Tibial artery (tissue), 4 donors: Measurements from ENCODE around the gene HSPB9.

Experiments used
- DNase-seq, 2 donors: peaks; one replicate each; pipeline ENCODE4 v3.0.0-alpha.2; 2019
- H3K27ac ChIP-seq, 2 donors: fragments of 200-600 bp; sonication (generic) in 1 of 2; 1 replicate in 1 of 2; 2 replicates in 1 of 2; pipeline ENCODE4 v1.5.1; 2018 to 2019; ENCODE audit warnings: mild to moderate bottlenecking in 1 of 2
- H3K27me3 ChIP-seq, 2 donors: fragments of 200-600 bp; sonication (generic) in 1 of 2; one replicate each; pipeline versions ENCODE4 v1.5.1 to v1.6.0; 2016 to 2019
- H3K36me3 ChIP-seq, 3 donors: fragments of 200-600 bp; sonication (generic) in 2 of 3; one replicate each; pipeline ENCODE4 v1.5.1; 2016 to 2019; ENCODE audit warnings: mild to moderate bottlenecking in 2 of 3
- H3K4me1 ChIP-seq, 4 donors: fragments of 200-600 bp; sonication (generic) in 2 of 4; 1 replicate in 3 of 4; 2 replicates in 1 of 4; pipeline ENCODE4 v1.5.1; 2016 to 2019
- H3K4me3 ChIP-seq, 2 donors: fragments of 200-600 bp; sonication (generic) in 1 of 2; 1 replicate in 1 of 2; 2 replicates in 1 of 2; pipeline ENCODE4 v1.5.1; 2018 to 2019; ENCODE audit warnings: mild to moderate bottlenecking in 2 of 2
- H3K9me3 ChIP-seq, 3 donors: fragments of 200-600 bp; sonication (generic) in 1 of 3; one replicate each; pipeline ENCODE4 v1.5.1; 2016 to 2019
- intact Hi-C: fragments of 100-400 bp; cut with DNase I; formaldehyde crosslinking; loops from one replicate; pipeline ENCODE4 v1.15.0; 2023; ENCODE audit warnings: low total_unique reads
- TF ChIP-seq, protein P1 (sequence below), 2 experiments: fragments of 200-600 bp in 1 of 2; fragments of 450-650 bp in 1 of 2; IDR thresholded peaks; one replicate each; pipeline ENCODE4 v1.5.1; 2017 to 2019; ENCODE audit warnings: antibody characterized with exemption in 2 of 2, mild to moderate bottlenecking in 1 of 2, moderate library complexity in 1 of 2

Gene HSPB9

DNA sequence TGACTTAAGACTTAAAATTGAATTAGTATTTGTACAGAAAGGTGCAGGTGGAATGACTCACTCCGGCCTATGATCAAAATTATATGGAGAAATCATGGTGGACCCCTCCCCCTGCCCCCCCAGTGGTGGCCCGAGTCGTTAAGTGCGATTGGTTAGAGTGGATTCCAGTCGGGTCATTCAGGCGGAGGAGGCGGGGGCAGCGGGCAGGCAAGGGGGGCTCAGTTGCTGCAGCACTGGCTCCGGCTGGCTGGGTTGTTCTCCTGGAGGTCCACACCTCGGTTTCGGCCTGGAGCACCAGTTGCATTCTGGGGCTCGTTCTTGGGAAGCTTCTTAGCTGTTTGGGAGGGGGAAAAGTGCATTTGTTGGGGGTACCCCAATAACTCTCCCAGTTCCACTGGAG is 3.0 kb downstream of the HSPB9 start:
- peaks cover 0 to 11% (median 3%) of the 10 kb centered on the region in 4 donors for H3K4me1 ChIP-seq
- H3K36me3 ChIP-seq, result peaks cover 55 to 60% (median 59%) of the 10 kb centered on the region in 3 donors
- H3K27ac ChIP-seq, result no peak overlapping the region
- H3K9me3 ChIP-seq, result no peaks in the 10 kb centered on the region
- no peak for DNase-seq
- no peaks in the 10 kb centered on the region for H3K27me3 ChIP-seq
- intact Hi-C loops, result no loop called here
- no peak overlapping the region for H3K4me3 ChIP-seq
- TF ChIP-seq, protein P1, sequence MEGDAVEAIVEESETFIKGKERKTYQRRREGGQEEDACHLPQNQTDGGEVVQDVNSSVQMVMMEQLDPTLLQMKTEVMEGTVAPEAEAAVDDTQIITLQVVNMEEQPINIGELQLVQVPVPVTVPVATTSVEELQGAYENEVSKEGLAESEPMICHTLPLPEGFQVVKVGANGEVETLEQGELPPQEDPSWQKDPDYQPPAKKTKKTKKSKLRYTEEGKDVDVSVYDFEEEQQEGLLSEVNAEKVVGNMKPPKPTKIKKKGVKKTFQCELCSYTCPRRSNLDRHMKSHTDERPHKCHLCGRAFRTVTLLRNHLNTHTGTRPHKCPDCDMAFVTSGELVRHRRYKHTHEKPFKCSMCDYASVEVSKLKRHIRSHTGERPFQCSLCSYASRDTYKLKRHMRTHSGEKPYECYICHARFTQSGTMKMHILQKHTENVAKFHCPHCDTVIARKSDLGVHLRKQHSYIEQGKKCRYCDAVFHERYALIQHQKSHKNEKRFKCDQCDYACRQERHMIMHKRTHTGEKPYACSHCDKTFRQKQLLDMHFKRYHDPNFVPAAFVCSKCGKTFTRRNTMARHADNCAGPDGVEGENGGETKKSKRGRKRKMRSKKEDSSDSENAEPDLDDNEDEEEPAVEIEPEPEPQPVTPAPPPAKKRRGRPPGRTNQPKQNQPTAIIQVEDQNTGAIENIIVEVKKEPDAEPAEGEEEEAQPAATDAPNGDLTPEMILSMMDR (IDR thresholded peaks at IDR 0.05), result no peak

DNA sequence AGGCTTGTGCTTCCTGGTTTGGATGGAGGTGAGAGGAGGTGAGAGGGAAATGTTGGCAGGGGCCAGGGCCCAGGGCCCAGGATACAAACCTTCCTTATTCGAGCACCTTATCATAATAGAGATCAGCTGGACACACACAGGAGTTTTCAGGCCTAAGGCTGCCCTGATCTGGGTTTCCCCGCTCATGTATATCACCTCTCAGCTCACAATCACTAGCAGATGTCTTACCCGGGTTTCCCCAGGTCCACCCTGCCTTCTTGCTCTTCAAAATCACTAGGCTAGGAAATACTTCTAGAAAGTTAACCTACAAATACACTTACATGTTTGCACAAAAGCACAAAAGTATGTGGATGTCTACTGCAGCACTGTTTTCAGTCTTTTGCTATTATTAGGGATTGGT is 4.2 kb downstream of the HSPB9 start:
- intact Hi-C loops, result no loop called here
- TF ChIP-seq, protein P1 (IDR thresholded peaks at IDR 0.05), result no peak
- Histone ChIP-seq H3K4me3 (no peak overlapping the region), H3K4me1 (peaks cover 0 to 12% (median 3%) of the 10 kb centered on the region in 4 donors), H3K9me3 (no peaks in the 10 kb centered on the region), H3K36me3 (peaks cover 55 to 60% (median 59%) of the 10 kb centered on the region in 3 donors), H3K27me3 (no peaks in the 10 kb centered on the region), H3K27ac (no peak overlapping the region)
- DNase-seq, result no peak

DNA sequence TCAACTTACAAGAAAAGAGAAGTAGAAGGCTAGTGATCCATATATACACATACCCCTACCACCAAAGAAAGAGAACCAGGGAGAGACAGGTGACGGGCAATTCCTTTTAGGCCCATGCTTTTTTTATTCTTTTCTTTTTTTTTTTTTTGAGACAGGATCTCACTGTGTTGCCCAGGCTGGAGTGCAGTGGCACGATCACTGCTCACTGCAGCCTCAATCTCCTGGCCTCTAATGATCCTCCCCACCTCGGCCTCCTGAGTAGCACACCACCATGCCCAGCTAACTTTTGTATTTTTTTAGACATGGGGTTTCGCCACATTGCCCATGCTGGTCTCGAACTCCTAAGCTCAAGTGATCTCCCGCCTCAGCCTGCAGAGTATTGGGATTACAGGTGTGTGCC is 4.8 kb downstream of the HSPB9 start:
- H3K9me3 ChIP-seq, result no peaks in the 10 kb centered on the region
- no peak overlapping the region for H3K4me3 ChIP-seq
- no peaks in the 10 kb centered on the region for H3K27me3 ChIP-seq
- H3K4me1 ChIP-seq, result peaks cover 0 to 17% (median 5%) of the 10 kb centered on the region in 4 donors
- no peak overlapping the region for H3K27ac ChIP-seq
- DNase-seq, result no peak
- intact Hi-C loops, result no loop called here
- H3K36me3 ChIP-seq, result peaks cover 55 to 60% (median 59%) of the 10 kb centered on the region in 3 donors
- TF ChIP-seq, protein P1 (IDR thresholded peaks at IDR 0.05), result no peak

DNA sequence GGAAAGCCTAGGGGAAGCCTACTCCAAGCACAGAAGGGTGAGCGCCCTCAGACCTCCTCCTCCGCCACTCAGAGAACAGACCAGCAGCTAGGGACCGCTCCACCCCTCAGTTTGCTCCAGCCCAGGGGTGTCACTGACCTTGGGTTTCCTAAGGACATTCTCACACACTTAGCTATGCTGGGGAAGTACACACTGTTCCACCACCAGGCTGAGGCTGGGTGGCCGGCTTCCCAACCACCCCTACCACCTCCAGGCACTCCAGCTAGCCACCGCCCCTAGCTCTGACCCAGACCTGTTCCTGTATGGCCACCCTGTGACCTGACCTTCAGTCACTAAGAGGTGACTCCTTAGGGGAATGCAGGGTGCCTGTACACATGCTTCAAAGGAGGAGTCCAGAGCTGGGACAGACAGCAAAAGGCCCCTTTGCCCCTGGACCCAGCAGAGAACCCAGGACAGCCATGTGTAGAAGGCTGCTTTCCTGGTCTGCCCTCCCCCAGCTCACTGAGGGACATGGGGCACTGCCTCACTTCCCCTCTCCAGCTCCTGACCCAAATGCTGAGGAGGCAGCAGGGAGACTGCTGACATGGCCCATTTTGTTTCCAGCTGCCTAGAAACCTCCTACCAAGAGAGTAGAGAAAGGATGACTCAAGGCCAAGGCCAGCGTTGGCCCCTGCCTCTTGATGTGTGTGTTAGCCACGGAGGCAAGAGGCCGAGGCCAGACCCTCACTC is 6.7 kb downstream of the HSPB9 start:
- peak; percentile 51 to 71 for DNase-seq
- peaks cover 0 to 34% (median 19%) of the 10 kb centered on the region in 4 donors for H3K4me1 ChIP-seq
- H3K27ac ChIP-seq, result no peak overlapping the region
- H3K4me3 ChIP-seq, result no peak overlapping the region
- H3K9me3 ChIP-seq, result no peaks in the 10 kb centered on the region
- no peaks in the 10 kb centered on the region for H3K27me3 ChIP-seq
- TF ChIP-seq, protein P1 (IDR thresholded peaks at IDR 0.05), result no peak
- H3K36me3 ChIP-seq, result peaks cover 55 to 59% (median 58%) of the 10 kb centered on the region in 3 donors
- intact Hi-C loops, result no loop called here

DNA sequence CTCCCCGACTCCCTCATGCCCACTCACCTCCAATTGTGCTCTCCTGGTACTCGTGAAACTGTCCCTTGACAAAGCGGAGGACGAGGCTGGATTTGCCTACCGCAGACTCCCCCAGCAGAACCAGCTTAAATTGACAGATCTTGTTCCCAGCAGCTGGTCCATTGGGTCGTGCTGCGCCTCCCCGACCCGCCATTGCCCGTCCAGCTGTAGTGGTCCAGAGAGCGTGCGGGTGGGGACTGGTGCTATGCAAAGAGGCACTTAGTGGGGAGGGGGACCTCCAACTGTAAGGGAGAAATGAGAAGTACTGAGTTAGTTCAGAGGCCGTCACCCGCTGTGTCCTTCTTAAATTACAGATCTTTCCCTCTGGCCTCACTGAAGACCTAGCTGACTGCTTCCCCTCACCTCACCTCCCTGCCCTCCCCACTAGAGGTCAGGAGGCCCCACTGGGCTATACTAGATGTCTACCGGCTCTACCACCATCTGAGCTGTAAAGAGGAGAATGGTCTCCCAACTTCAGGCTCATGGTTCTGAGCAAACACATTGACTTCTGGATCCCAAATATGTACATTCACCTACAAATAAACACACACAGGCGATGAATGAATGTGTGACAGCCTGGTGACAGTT is 7.8 kb downstream of the HSPB9 start:
- H3K9me3 ChIP-seq, result no peaks in the 10 kb centered on the region
- H3K4me1 ChIP-seq, result peaks cover 0 to 42% (median 20%) of the 10 kb centered on the region in 4 donors
- no peak for DNase-seq
- H3K27me3 ChIP-seq, result no peaks in the 10 kb centered on the region
- H3K4me3 ChIP-seq, result no peak overlapping the region
- TF ChIP-seq, protein P1 (IDR thresholded peaks at IDR 0.05), result no peak
- intact Hi-C loops, result no loop called here
- H3K36me3 ChIP-seq, result peaks cover 49 to 52% (median 49%) of the 10 kb centered on the region in 3 donors
- peak overlapping the region in 1 of 2 donors; percentile 34 for H3K27ac ChIP-seq
